Stomach (tissue), 9 donors: Measurements from ENCODE around the gene ASB16. TPM values are rescaled to one million over a fixed set of nuclear protein-coding genes. Genes with fewer than 3 reads are reported as not detected.

Experiments used
- DNase-seq, 2 donors: peaks; one replicate each; pipeline versions ENCODE4 v3.0.0 to v3.0.0-alpha.2; 2013 to 2019
- H3K27ac ChIP-seq, 5 donors: fragments of 200-600 bp in 4 of 5; sonication (generic) in 4 of 5; one replicate each; pipeline ENCODE4 v1.5.1; 2013 to 2019; ENCODE audit warnings: mild to moderate bottlenecking in 1 of 5, moderate library complexity in 1 of 5
- H3K27me3 ChIP-seq, 3 donors: fragments of 200-600 bp; sonication (generic); one replicate each; pipeline ENCODE4 v1.5.1; 2017 to 2019; ENCODE audit warnings: mixed run types in 1 of 3
- H3K36me3 ChIP-seq, 4 donors: fragments of 200-600 bp; sonication (generic); 1 replicate in 3 of 4; 2 replicates in 1 of 4; pipeline ENCODE4 v1.5.1; 2016 to 2019
- H3K4me1 ChIP-seq, 4 donors: fragments of 200-600 bp; sonication (generic); one replicate each; pipeline ENCODE4 v1.5.1; 2016 to 2019
- H3K4me3 ChIP-seq, 4 donors: fragments of 200-600 bp; sonication (generic) in 3 of 4; one replicate each; pipeline ENCODE4 v1.5.1; 2016 to 2019; ENCODE audit warnings: mild to moderate bottlenecking in 1 of 4
- H3K9me3 ChIP-seq, 4 donors: fragments of 200-600 bp; sonication (generic); one replicate each; pipeline ENCODE4 v1.5.1; 2016 to 2019
- EP300 ChIP-seq: sonication (generic); formaldehyde crosslinking; IDR thresholded peaks from one replicate; pipeline ENCODE4 v1.6.1; 2017; ENCODE audit warnings: antibody characterized with exemption
- POLR2A ChIP-seq, 4 donors: fragments of 450-650 bp; IDR thresholded peaks; one replicate each; pipeline ENCODE4 v1.6.1; 2016; ENCODE audit warnings: antibody characterized with exemption in 4 of 4, control low read depth in 2 of 4, mild to moderate bottlenecking in 1 of 4, moderate library complexity in 1 of 4
- POLR2AphosphoS5 ChIP-seq, 3 donors: sonication (generic); formaldehyde crosslinking; IDR thresholded peaks; one replicate each; pipeline ENCODE4 v1.6.1; 2016; ENCODE audit warnings: antibody characterized with exemption in 3 of 3
- WGBS, 5 donors: extraction: QIAGEN DNeasy Blood & Tissue Kit in 3 of 5; methylation state at CpG; one replicate each; pipeline versions ENCODE4 v1.1.5 to v1.1.7; 2013 to 2018; 5-methylcytosine and 5-hydroxymethylcytosine counted together
- intact Hi-C: fragments of 100-400 bp; cut with DNase I; formaldehyde crosslinking; loops from one replicate; pipeline ENCODE4 v1.15.1; 2023; ENCODE audit warnings: low total_unique reads
- polyA plus RNA-seq, 3 donors: library from polyadenylated mRNA; stranded (reverse); fragments of 200-250 nt; gene quantifications; one replicate each; pipeline ENCODE4 v1.2.3, GENCODE V29; 2013
- total RNA-seq, 5 donors: library from RNA; depleted of rRNA; stranded (reverse); fragments of >200 nt; gene quantifications; one replicate each; pipeline versions ENCODE4 v1.1.0 to v1.2.3, GENCODE V29; 2014 to 2016
- TF ChIP-seq, protein P1 (sequence below), 7 experiments: fragments of 450-650 bp in 4 of 7; fragments of 200-600 bp in 3 of 7; sonication (generic) in 3 of 7; IDR thresholded peaks; one replicate each; pipeline ENCODE4 v1.5.1; 2016 to 2019; ENCODE audit warnings: antibody characterized with exemption in 7 of 7, control low read depth in 2 of 7, mild to moderate bottlenecking in 1 of 7
- donor health status: healthy with polysubstance abuse.
- donor health status: Bipolar disorder and iron deficiency.
- donor health status: healthy.

The ASB16 gene
- total and polyA plus RNA-seq, 8 donors = 0.30 to 0.73 (median 0.31) TPM; not detected in 5

DNA sequence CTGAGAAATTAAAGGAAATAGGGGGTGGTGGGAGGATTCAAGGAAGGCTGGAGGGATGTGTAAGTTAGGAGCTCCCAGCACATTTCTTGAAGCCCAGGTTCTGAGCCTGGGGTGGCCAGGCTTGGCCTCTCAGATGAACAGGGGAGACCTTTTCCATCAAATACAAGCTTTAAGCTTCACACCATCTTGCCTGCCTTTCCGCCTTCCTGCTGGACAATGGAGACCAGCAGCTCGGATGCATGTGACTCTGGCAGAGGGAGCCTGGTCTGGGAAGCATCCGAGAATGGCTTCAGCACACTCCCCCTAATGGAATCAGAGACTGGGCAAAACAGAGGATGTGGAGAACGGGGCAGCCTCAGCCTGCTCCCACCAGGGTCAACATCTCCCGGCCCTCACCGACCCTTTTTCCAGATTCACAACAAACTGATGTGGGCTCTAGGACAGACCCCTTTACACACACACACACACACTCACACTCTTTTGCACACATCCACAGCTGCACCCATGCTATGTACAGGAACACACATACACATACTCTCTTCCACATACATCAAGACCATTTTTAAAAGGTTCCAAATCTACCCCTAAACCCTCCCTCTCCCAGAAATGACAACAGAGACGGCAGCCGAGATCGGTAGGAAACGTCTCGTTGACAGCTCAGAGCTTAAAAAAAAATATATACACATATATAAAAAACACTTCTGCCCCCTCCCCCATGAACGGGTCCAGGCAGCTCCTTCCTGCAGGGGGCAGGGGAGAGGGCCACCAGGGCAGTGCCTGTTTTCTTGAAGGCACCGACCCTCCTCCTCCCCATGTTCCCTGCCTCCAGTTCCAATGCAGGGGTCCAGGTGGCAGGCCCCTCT is 35.7 kb downstream of the ASB16 start:
- no peak overlapping the region for H3K27ac ChIP-seq
- H3K4me1 ChIP-seq = peaks cover 21 to 56% (median 31%) of the 10 kb centered on the region in 4 donors
- H3K36me3 ChIP-seq = peaks cover 36 to 49% (median 42%) of the 10 kb centered on the region in 4 donors
- 43 to 59% (median 49%) methylated on average over 11 to 13 of the region's 13 CpGs for WGBS, 5 donors
- TF ChIP-seq, protein P1, sequence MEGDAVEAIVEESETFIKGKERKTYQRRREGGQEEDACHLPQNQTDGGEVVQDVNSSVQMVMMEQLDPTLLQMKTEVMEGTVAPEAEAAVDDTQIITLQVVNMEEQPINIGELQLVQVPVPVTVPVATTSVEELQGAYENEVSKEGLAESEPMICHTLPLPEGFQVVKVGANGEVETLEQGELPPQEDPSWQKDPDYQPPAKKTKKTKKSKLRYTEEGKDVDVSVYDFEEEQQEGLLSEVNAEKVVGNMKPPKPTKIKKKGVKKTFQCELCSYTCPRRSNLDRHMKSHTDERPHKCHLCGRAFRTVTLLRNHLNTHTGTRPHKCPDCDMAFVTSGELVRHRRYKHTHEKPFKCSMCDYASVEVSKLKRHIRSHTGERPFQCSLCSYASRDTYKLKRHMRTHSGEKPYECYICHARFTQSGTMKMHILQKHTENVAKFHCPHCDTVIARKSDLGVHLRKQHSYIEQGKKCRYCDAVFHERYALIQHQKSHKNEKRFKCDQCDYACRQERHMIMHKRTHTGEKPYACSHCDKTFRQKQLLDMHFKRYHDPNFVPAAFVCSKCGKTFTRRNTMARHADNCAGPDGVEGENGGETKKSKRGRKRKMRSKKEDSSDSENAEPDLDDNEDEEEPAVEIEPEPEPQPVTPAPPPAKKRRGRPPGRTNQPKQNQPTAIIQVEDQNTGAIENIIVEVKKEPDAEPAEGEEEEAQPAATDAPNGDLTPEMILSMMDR (IDR thresholded peaks at IDR 0.05) = no peak
- no peak for TF ChIP-seq EP300
- TF ChIP-seq POLR2A (IDR thresholded peaks at IDR 0.05) = no peak
- no peak for TF ChIP-seq POLR2AphosphoS5 (IDR thresholded peaks at IDR 0.05)
- H3K4me3 ChIP-seq = no peak overlapping the region
- no peaks in the 10 kb centered on the region for H3K27me3 ChIP-seq
- DNase-seq = no peak
- intact Hi-C loops = no loop called here
- H3K9me3 ChIP-seq = no peaks in the 10 kb centered on the region

DNA sequence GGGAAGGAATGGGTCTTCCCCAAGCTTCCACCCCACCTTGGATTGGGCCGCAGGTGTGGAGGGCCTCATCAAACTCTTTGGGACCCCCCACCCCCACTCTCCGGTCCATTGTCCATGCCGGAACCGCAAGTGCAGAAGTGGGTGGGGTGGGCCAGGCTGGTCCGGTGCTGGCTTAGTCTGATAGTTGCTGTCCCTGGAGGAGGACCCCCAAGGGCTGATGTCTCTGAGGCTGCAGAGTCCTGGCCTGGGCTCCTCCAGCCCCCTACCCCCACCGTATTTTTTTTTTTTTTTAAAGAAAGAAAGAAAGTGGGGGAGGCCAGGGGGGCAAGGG is 36.3 kb downstream of the ASB16 start:
- Histone ChIP-seq H3K27me3 (no peaks in the 10 kb centered on the region), H3K9me3 (no peaks in the 10 kb centered on the region), H3K36me3 (peaks cover 41 to 55% (median 48%) of the 10 kb centered on the region in 4 donors), H3K4me3 (no peak overlapping the region), H3K4me1 (peaks cover 24 to 58% (median 35%) of the 10 kb centered on the region in 4 donors), H3K27ac (no peak overlapping the region)
- intact Hi-C loops = no loop called here
- DNase-seq = no peak
- WGBS, 5 donors = 79 to 85% (median 81%) methylated on average over 6 of the region's 6 CpGs
- no peak for TF ChIP-seq EP300
- TF ChIP-seq, protein P1 (IDR thresholded peaks at IDR 0.05) = no peak
- no peak for TF ChIP-seq POLR2A (IDR thresholded peaks at IDR 0.05)
- no peak for TF ChIP-seq POLR2AphosphoS5 (IDR thresholded peaks at IDR 0.05)

GRCh38 chr17:44207319-44207718 is 36.8 kb downstream of the ASB16 start:
- TF ChIP-seq, protein P1 (IDR thresholded peaks at IDR 0.05) = no peak
- TF ChIP-seq POLR2AphosphoS5 (IDR thresholded peaks at IDR 0.05) (no peak), POLR2A (IDR thresholded peaks at IDR 0.05) (no peak), EP300 (no peak)
- Histone ChIP-seq H3K36me3 (peaks cover 41 to 59% (median 54%) of the 10 kb centered on the region in 4 donors), H3K27ac (no peak overlapping the region), H3K4me1 (peaks cover 25 to 61% (median 37%) of the 10 kb centered on the region in 4 donors), H3K9me3 (no peaks in the 10 kb centered on the region), H3K4me3 (no peak overlapping the region), H3K27me3 (no peaks in the 10 kb centered on the region)
- DNase-seq = no peak
- 83 to 90% (median 87%) methylated on average over 17 of the region's 17 CpGs for WGBS, 5 donors
- intact Hi-C loops = no loop called here

GRCh38 chr17:44207743-44208142 is 37.2 kb downstream of the ASB16 start:
- WGBS, 5 donors = 77 to 90% (median 86%) methylated on average over 5 of the region's 5 CpGs
- H3K4me1 ChIP-seq = peaks cover 25 to 65% (median 39%) of the 10 kb centered on the region in 4 donors
- H3K36me3 ChIP-seq = peaks cover 41 to 61% (median 57%) of the 10 kb centered on the region in 4 donors
- peak overlapping the region in 1 of 5 donors; percentile 13 for H3K27ac ChIP-seq
- intact Hi-C loops = no loop called here
- no peak for DNase-seq
- TF ChIP-seq POLR2AphosphoS5 (IDR thresholded peaks at IDR 0.05) (no peak), POLR2A (IDR thresholded peaks at IDR 0.05) (no peak), EP300 (no peak)
- TF ChIP-seq, protein P1 (IDR thresholded peaks at IDR 0.05) = no peak
- no peak overlapping the region for H3K4me3 ChIP-seq
- H3K9me3 ChIP-seq = no peaks in the 10 kb centered on the region
- no peaks in the 10 kb centered on the region for H3K27me3 ChIP-seq
